WI38 (cell line): ENCODE data around the gene KCNQ1OT1.

Experiments
- H3K4me3 ChIP-seq: 2 replicates; pipeline ENCODE4 v1.5.1; 2011; ENCODE audit warnings: low read depth, mild to moderate bottlenecking, control low read depth, low read length
- TF ChIP-seq, protein P1 (sequence below): IDR thresholded peaks from 2 replicates; pipeline ENCODE4 v1.5.1; 2012; ENCODE audit warnings: low read depth, mild to moderate bottlenecking, control low read depth, low read length

KCNQ1OT1 gene

DNA sequence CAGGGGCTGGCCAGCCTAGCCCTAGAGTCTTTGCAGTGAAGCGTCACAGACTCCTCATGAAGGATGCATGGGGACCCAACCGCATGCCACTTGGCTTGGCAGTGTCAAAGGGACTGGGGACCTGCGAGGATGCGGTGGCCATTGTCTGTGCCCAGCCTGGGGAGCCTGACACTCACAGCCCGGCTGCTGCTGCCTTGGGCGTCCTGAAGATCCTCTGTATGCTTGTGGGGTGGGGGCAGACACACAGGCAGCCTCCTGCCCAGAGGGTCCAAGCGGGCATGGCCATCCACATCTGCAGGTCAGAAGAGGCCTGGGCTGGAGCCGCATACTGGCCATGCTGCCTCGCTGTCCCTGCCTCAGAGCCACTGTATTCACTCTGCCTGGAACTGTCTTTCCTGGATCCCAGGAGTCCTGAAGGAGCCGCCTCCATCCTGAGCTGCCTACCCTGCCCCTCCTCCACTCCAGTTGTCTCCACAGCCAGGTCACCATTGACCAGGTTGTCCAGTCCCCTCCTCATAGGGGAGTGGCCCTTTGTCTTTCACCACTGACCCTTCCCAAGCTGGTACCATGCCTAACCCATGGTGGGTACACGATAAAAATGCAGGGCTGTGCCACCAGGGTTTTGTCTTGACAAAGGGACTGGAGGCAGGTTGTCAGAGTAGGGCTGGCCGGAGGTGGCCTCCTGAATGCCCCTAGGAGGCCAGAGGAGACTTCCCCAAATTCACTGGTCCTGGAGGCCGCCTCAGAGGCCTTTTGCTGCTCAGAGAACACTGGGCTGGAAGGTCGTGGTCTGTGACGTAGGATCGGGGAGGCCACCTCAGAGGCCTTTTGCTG, 107.0 kb downstream of the KCNQ1OT1 start:
- TF ChIP-seq, protein P1, sequence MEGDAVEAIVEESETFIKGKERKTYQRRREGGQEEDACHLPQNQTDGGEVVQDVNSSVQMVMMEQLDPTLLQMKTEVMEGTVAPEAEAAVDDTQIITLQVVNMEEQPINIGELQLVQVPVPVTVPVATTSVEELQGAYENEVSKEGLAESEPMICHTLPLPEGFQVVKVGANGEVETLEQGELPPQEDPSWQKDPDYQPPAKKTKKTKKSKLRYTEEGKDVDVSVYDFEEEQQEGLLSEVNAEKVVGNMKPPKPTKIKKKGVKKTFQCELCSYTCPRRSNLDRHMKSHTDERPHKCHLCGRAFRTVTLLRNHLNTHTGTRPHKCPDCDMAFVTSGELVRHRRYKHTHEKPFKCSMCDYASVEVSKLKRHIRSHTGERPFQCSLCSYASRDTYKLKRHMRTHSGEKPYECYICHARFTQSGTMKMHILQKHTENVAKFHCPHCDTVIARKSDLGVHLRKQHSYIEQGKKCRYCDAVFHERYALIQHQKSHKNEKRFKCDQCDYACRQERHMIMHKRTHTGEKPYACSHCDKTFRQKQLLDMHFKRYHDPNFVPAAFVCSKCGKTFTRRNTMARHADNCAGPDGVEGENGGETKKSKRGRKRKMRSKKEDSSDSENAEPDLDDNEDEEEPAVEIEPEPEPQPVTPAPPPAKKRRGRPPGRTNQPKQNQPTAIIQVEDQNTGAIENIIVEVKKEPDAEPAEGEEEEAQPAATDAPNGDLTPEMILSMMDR: no peak
- H3K4me3 ChIP-seq: no peak overlapping the region

DNA sequence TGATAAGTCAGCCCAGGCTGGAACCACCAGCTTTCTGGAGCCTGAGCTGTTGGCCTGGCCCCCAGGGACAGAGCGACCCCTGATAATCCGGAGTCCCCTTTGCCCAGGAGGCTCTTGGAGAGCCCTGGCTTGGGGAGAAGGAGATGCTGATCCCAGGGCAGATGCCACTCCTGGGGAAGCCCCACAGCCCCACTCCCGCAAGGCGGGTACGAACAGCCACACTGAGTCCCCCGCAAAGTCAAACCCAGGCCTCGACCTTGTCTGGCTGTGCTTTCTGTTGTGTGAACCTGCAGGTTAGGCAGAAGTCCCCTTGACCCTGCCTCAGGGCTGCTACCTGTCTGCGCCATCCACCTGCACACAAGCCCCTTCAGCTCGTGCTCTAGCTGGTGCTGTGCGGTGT, 108.0 kb downstream of the KCNQ1OT1 start:
- no peak overlapping the region for H3K4me3 ChIP-seq
- TF ChIP-seq, protein P1: no peak

DNA sequence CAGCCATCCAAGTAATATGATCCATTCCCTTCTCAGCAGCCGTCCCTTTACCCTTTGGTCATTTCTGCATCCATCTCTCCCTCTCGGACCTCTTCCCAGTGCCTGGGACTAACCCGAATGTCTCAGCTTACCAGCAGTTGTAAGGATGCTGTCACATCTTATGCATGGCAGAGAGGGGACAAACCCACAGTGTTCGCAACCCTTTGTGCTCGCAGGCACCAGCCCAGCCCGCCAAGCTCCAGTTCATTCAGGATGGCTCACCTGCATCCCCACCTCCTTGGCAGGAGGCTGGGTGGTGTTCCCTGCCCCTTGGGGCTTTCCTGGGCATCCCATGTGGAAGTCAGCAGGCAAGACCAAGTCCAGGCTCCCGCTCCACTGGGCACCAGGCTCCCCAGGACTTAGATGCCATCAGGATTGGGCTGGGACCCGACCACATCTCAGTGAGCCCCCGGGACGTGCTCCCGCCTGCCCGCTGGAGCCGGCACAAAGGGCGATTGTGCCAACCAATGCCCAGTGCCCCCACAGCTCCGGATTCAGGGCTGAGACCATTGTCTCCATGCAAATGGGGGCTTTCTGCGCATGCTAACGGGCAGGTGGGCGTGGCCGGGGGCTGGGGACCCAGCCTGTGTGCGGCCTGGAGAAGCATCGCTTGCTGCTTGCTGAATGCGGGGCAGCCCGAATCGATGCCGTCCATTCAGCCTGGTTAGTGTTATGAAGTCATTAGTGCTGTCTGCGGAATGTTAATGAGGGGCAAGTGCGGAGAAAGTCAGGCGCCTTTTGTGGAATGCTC, 108.6 kb downstream of the KCNQ1OT1 start:
- H3K4me3 ChIP-seq: no peak overlapping the region
- TF ChIP-seq, protein P1: no peak

DNA sequence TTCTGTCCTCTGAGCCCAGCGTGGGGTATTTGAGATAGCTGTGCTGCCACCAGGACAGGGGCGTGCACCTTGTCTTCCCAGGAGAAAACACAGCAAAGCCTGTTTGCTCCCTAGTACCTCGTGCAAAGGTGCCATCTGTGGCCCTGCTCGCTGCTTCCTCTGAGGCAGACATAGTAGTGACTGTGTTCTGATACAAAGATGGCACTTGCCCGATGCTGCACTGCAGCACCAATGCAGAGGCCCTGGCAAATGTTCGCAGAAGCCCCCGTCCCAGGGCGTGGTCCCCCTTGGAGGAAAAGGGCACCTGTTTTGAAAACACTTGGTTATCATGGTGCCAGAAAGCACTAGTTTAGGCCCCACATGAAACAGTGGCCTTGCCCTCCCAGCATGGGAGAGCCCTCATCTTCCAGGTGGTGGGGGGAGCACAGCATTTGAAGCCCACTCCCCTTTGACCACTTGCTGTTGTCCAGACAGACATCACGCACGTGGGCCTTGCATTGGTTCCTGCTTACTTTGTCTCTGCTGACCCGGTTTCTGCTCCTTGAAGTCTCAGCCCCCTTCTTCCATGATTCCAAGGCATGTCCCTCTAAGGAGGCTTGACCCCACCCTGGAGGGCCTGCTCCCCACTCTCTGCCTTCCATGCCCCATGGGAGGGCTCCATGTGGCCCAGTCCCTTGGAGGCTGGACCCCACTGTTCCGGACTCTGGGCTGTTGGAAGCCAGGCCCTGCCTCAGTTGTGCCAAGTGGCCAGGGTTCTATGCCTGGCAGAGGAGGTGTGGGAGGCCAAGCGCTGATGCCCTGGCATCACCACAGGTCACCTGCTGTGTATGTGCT, 109.4 kb downstream of the KCNQ1OT1 start:
- TF ChIP-seq, protein P1: no peak
- no peak overlapping the region for H3K4me3 ChIP-seq

DNA sequence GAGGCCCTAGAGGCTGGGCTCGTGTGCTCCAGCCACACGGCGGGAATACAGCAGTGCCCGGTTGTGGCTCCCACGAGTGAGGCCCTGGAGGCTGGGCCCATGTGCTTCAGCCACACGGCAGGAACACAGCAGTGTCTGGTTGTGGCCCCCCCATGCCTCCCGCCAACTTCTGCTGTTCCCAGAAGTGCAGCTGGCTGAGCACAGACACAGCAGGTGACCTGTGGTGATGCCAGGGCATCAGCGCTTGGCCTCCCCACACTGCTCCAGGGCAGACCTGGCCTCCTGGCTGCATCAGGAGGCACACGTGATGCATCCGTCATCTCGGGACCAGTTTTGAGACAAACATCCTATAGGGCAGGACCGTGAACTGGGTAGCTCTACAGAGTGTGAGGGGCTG, 110.3 kb downstream of the KCNQ1OT1 start:
- TF ChIP-seq, protein P1: no peak
- H3K4me3 ChIP-seq: no peak overlapping the region

DNA sequence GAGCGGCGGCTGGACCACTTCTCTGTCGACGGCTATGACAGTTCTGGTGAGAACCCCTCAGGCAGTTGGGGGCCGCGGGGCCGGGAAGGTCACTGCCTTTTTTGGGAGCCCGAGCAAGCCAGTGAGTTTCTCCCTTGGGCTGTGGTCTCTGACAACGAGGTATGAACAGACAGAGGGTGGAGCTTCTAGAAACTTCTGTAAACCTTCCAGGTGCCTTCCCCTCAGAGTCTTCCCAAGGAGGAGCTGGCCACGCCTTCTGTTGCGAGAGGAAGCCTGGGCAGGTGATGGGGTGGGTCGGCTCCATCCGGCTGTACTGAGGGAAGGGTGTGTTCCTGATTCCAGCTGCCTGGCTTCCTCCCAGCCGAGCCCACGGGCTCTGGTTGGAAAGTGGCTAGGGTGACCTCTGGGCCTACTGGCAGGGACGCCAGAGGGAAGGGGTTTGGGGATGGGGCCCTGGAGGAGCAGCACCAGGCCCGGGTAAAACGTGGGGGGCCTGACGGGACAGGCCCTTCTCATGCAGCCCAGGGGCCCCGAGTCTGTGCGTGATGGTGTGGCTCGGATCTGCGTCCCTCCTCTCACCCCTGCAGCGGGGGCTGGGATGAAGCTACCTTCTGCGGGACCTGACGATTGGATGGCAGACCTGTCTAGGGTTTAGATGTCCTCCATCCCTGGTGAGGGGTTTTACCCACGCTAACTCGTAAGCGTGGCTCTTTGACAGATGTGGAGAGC, 110.8 kb downstream of the KCNQ1OT1 start:
- TF ChIP-seq, protein P1: no peak
- no peak overlapping the region for H3K4me3 ChIP-seq
